BJ (cell line): ENCODE results near the gene SLC9A8. TPM values are rescaled to one million over a fixed set of nuclear protein-coding genes. Genes with fewer than 3 reads are reported as not detected.
A peak's percentile ranks its signal among the peaks of the same experiment; 100 is the strongest.

Experiments
- CTCF ChIA-PET: fragments of 350-600 bp; formaldehyde crosslinking; extraction: SDS; loops from one replicate; lab custom pipeline; 2021; ENCODE audit warnings: antibody characterized with exemption, inconsistent platforms; lab: Yijun Ruan, JAX
- POLR2A ChIA-PET: fragments of 300-600 bp; sonication (Branson Sonifier 250); formaldehyde crosslinking; extraction: SDS; loops from one replicate; lab custom pipeline; 2021; ENCODE audit warnings: antibody characterized with exemption; lab: Charles Lee
- DNase-seq: peaks from one replicate; pipeline ENCODE4 v3.0.0-alpha.2; 2011; ENCODE audit warnings: low read depth
- H3K27me3 ChIP-seq: 2 replicates; pipeline ENCODE4 v1.6.0; 2011; ENCODE audit warnings: low read length; ENCODE audit not compliant: control insufficient read depth, insufficient read depth
- H3K36me3 ChIP-seq: 2 replicates; pipeline ENCODE4 v1.5.1; 2011; ENCODE audit warnings: low read length; ENCODE audit not compliant: control insufficient read depth, insufficient read depth
- H3K4me3 ChIP-seq: 2 replicates; pipeline ENCODE4 v1.5.1; 2011; ENCODE audit warnings: low read depth, mild to moderate bottlenecking, control low read depth, low read length
- CTCF ChIP-seq: IDR thresholded peaks from 2 replicates; pipeline ENCODE4 v1.5.1; 2011; ENCODE audit warnings: low read depth, mild to moderate bottlenecking, control low read depth, inconsistent platforms, low read length, moderate library complexity; ENCODE audit not compliant: insufficient read depth
- polyA plus RNA-seq: library from polyadenylated mRNA; depleted of rRNA; stranded (reverse); fragments of >200 nt; gene quantifications from 2 replicates; pipeline ENCODE4 v1.2.3, GENCODE V29; 2011

SLC9A8 gene
- polyA plus RNA-seq, 1 experiment = 3.3 TPM

- CTCF ChIA-PET = interaction anchor here (0.6 to 7.9 kb wide), 24 partner anchors 9 to 855 kb away, joined by 3 to 100 read pairs (median 4); no protein-coding TSS in a partner anchor
- TF ChIP-seq CTCF = no peak
- POLR2A ChIA-PET = no interaction called here
- no peaks in the 10 kb centered on the region for H3K27me3 ChIP-seq
- H3K4me3 ChIP-seq = no peak overlapping the region
- DNase-seq = no peak
- peaks cover 10% of the 10 kb centered on the region for H3K36me3 ChIP-seq
Measured at GRCh38 chr20:49887251-49888211, 74.9 kb downstream of the SLC9A8 start.

GRCh38 chr20:49888212-49889000 lies 75.8 kb downstream of the SLC9A8 start:
- Histone ChIP-seq H3K4me3 (no peak overlapping the region), H3K36me3 (peaks cover 8% of the 10 kb centered on the region), H3K27me3 (no peaks in the 10 kb centered on the region)
- TF ChIP-seq CTCF = peak; percentile 92
- ChIA-PET CTCF (interaction anchor here (0.6 to 7.9 kb wide), 21 partner anchors 8 to 856 kb away, joined by 3 to 100 read pairs (median 4); no protein-coding TSS in a partner anchor), POLR2A (no interaction called here)
- no peak for DNase-seq

- Histone ChIP-seq H3K27me3 (no peaks in the 10 kb centered on the region), H3K4me3 (no peak overlapping the region), H3K36me3 (peaks cover 4% of the 10 kb centered on the region)
- CTCF ChIA-PET = interaction anchor here (0.6 to 7.9 kb wide), 19 partner anchors 7 to 934 kb away, joined by 3 to 100 read pairs (median 4); no protein-coding TSS in a partner anchor
- no peak for TF ChIP-seq CTCF
- DNase-seq = no peak
- POLR2A ChIA-PET = no interaction called here
Measured at GRCh38 chr20:49889001-49889934, 76.6 kb downstream of the SLC9A8 start.

- TF ChIP-seq CTCF = no peak
- no peak overlapping the region for H3K4me3 ChIP-seq
- CTCF ChIA-PET = interaction anchor here (0.6 to 7.9 kb wide), 9 partner anchors 10 to 935 kb away, joined by 3 to 100 read pairs (median 18); no protein-coding TSS in a partner anchor
- H3K36me3 ChIP-seq = peaks cover 3% of the 10 kb centered on the region
- DNase-seq = no peak
- no peaks in the 10 kb centered on the region for H3K27me3 ChIP-seq
- POLR2A ChIA-PET = no interaction called here
Measured at GRCh38 chr20:49889935-49890333, 77.3 kb downstream of the SLC9A8 start.
